Cardiac muscle cell (in vitro differentiated cells and primary cell): ENCODE measurements around the gene CTRL. TPM values are rescaled to one million over a fixed set of nuclear protein-coding genes. Genes with fewer than 3 reads are reported as not detected.
"Not testable (repeated sequence)": the region's sequence is repeated elsewhere in the genome, so short reads cannot be mapped to it uniquely, and the experiment has no call there.

ENCODE experiments used
- DNase-seq, 2 donors: peaks; one replicate each; pipeline versions ENCODE4 v3.0.0 to v3.0.0-alpha.2; 2010 to 2017; ENCODE audit warnings: low read depth in 1 of 2, low spot score in 1 of 2
- H3K27ac ChIP-seq: fragments of 200-600 bp; sonication (generic); 2 replicates; pipeline ENCODE4 v1.5.1; 2016
- H3K27me3 ChIP-seq: fragments of 200-600 bp; sonication (generic); 2 replicates; pipeline ENCODE4 v1.6.0; 2016; ENCODE audit warnings: control low read depth
- H3K36me3 ChIP-seq: fragments of 200-600 bp; sonication (generic); 2 replicates; pipeline ENCODE4 v1.5.1; 2016; ENCODE audit warnings: control low read depth
- H3K4me1 ChIP-seq: fragments of 200-600 bp; sonication (generic); 2 replicates; pipeline ENCODE4 v1.8.1; 2017; ENCODE audit warnings: low read depth, mild to moderate bottlenecking, mixed run types
- H3K4me3 ChIP-seq: fragments of 200-600 bp; sonication (generic); 2 replicates; pipeline ENCODE4 v1.5.1; 2016; ENCODE audit warnings: mild to moderate bottlenecking
- H3K9me3 ChIP-seq: fragments of 200-600 bp; sonication (generic); 2 replicates; pipeline ENCODE4 v1.5.1; 2017; ENCODE audit warnings: low read depth, mild to moderate bottlenecking, control low read depth
- CTCF ChIP-seq: IDR thresholded peaks from 2 replicates; pipeline ENCODE4 v1.5.1; 2012; ENCODE audit warnings: low read depth, mild to moderate bottlenecking, low read length
- polyA plus RNA-seq: library from polyadenylated mRNA; unstranded; fragments of >200 nt; fragmentation: Nextera tagmentation; extraction: Ambion mirVana; gene quantifications from 2 replicates; pipeline ENCODE4 v1.2.1, GENCODE V29; 2016
- total RNA-seq: library from RNA; depleted of rRNA; stranded (reverse); fragments of >200 nt; gene quantifications from 2 replicates; pipeline ENCODE4 v1.2.3, GENCODE V29; 2016

The CTRL gene
- total and polyA plus RNA-seq, 2 experiments from 2014 or later: 2.7 to 14.8 TPM

- no peak for DNase-seq
- H3K36me3 ChIP-seq: no peaks in the 10 kb centered on the region
- peaks cover 43% of the 10 kb centered on the region for H3K4me1 ChIP-seq
- no peaks in the 10 kb centered on the region for H3K9me3 ChIP-seq
- TF ChIP-seq CTCF: no peak
- H3K27ac ChIP-seq: no peak overlapping the region
- no peaks in the 10 kb centered on the region for H3K27me3 ChIP-seq
- H3K4me3 ChIP-seq: no peak overlapping the region
Observed at GRCh38 chr16:67922221-67922620, 9.4 kb downstream of the CTRL start.

- DNase-seq: no peak
- Histone ChIP-seq H3K36me3 (no peaks in the 10 kb centered on the region), H3K4me3 (no peak overlapping the region), H3K27me3 (no peaks in the 10 kb centered on the region), H3K9me3 (no peaks in the 10 kb centered on the region), H3K27ac (no peak overlapping the region), H3K4me1 (peaks cover 45% of the 10 kb centered on the region)
- no peak for TF ChIP-seq CTCF
Observed at GRCh38 chr16:67919622-67920221, 11.9 kb downstream of the CTRL start.

GRCh38 chr16:67917852-67918236 is 13.8 kb downstream of the CTRL start:
- Histone ChIP-seq H3K9me3 (no peaks in the 10 kb centered on the region), H3K36me3 (no peaks in the 10 kb centered on the region), H3K27ac (peak overlapping the region; percentile 32), H3K4me1 (peaks cover 29% of the 10 kb centered on the region), H3K27me3 (no peaks in the 10 kb centered on the region), H3K4me3 (no peak overlapping the region)
- no peak for DNase-seq
- no peak for TF ChIP-seq CTCF

- Histone ChIP-seq H3K27me3 (no peaks in the 10 kb centered on the region), H3K4me1 (peaks cover 23% of the 10 kb centered on the region), H3K4me3 (no peak overlapping the region), H3K9me3 (no peaks in the 10 kb centered on the region), H3K36me3 (no peaks in the 10 kb centered on the region), H3K27ac (peak overlapping the region; percentile 32)
- DNase-seq: no peak
- no peak for TF ChIP-seq CTCF
Observed at GRCh38 chr16:67917140-67917851, 14.4 kb downstream of the CTRL start.

- no peak overlapping the region for H3K27ac ChIP-seq
- peaks cover 2% of the 10 kb centered on the region for H3K36me3 ChIP-seq
- H3K4me1 ChIP-seq: peaks cover 13% of the 10 kb centered on the region
- DNase-seq: no peak
- no peaks in the 10 kb centered on the region for H3K27me3 ChIP-seq
- TF ChIP-seq CTCF: no peak
- no peak overlapping the region for H3K4me3 ChIP-seq
- H3K9me3 ChIP-seq: no peaks in the 10 kb centered on the region
Observed at GRCh38 chr16:67915831-67916723, 15.6 kb downstream of the CTRL start.

GRCh38 chr16:67915496-67915769 is 16.2 kb downstream of the CTRL start:
- not testable (repeated sequence) for H3K27me3 ChIP-seq, H3K36me3 ChIP-seq, DNase-seq, H3K27ac ChIP-seq, H3K9me3 ChIP-seq, H3K4me3 ChIP-seq
- peaks cover 13% of the 10 kb centered on the region for H3K4me1 ChIP-seq
